Mesothelial cell of epicardium (in vitro differentiated cells): ENCODE results near the gene AFAP1L2. TPM values are rescaled to one million over a fixed set of nuclear protein-coding genes. Genes with fewer than 3 reads are reported as not detected.

Experiments
- DNase-seq, 2 experiments: peaks; one replicate each; pipeline ENCODE4 v3.0.0; 2021; ENCODE audit warnings: low spot score in 2 of 2; ENCODE audit not compliant: unreplicated experiment in 2 of 2
- H3K27ac Mint-ChIP-seq: 2 replicates; pipeline ENCODE4 v1.8.0; 2021; ENCODE audit warnings: mixed read lengths
- H3K27me3 Mint-ChIP-seq: 2 replicates; pipeline ENCODE4 v1.8.0; 2021; ENCODE audit warnings: low read depth, mixed read lengths
- H3K36me3 Mint-ChIP-seq: 2 replicates; pipeline ENCODE4 v1.8.0; 2021; ENCODE audit warnings: mixed read lengths
- H3K4me1 Mint-ChIP-seq: 2 replicates; pipeline ENCODE4 v1.8.0; 2021; ENCODE audit warnings: mixed read lengths
- H3K4me3 Mint-ChIP-seq: 2 replicates; pipeline ENCODE4 v1.8.0; 2021; ENCODE audit warnings: mild to moderate bottlenecking, moderate library complexity, mixed read lengths
- H3K9me3 Mint-ChIP-seq: 2 replicates; pipeline ENCODE4 v1.8.0; 2021; ENCODE audit warnings: mixed read lengths
- total RNA-seq: library from RNA; stranded (reverse); gene quantifications from 3 replicates; pipeline ENCODE4 v1.2.1, GENCODE V29; 2021
- TF ChIP-seq, protein P1 (sequence below): fragments of 200-600 bp; sonication (generic); IDR thresholded peaks from one replicate; pipeline ENCODE4 v1.5.0; 2021; ENCODE audit warnings: antibody characterized with exemption; ENCODE audit not compliant: unreplicated experiment

AFAP1L2 gene
- total RNA-seq, 1 donor from 2014 or later, result 5.7 TPM

DNA sequence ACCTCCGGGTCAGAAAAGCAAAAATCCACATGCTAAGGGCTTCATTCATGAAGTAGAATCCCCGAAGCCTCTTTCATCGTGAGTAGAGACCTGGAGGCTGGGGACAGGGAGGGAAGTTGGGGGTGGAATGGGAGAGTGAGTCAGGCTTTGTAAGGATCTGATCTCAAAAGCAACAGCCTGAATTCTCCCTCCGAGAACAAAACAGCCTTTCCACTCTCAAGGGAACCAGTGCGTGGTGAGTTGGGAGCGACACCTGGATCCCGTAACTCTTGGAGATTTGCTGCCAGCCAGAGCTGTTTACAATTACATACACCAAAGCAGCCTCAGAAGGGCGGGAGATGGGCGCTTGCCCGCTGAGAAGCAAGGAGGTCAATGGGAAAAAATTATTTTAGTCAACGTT lies 10.8 kb downstream of the AFAP1L2 start:
- TF ChIP-seq, protein P1, sequence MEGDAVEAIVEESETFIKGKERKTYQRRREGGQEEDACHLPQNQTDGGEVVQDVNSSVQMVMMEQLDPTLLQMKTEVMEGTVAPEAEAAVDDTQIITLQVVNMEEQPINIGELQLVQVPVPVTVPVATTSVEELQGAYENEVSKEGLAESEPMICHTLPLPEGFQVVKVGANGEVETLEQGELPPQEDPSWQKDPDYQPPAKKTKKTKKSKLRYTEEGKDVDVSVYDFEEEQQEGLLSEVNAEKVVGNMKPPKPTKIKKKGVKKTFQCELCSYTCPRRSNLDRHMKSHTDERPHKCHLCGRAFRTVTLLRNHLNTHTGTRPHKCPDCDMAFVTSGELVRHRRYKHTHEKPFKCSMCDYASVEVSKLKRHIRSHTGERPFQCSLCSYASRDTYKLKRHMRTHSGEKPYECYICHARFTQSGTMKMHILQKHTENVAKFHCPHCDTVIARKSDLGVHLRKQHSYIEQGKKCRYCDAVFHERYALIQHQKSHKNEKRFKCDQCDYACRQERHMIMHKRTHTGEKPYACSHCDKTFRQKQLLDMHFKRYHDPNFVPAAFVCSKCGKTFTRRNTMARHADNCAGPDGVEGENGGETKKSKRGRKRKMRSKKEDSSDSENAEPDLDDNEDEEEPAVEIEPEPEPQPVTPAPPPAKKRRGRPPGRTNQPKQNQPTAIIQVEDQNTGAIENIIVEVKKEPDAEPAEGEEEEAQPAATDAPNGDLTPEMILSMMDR, result no peak
- Mint-ChIP-seq H3K9me3 (no peaks in the 10 kb centered on the region), H3K4me3 (no peak overlapping the region), H3K4me1 (peaks cover 18% of the 10 kb centered on the region), H3K36me3 (no peaks in the 10 kb centered on the region), H3K27me3 (peaks cover 2% of the 10 kb centered on the region), H3K27ac (no peak overlapping the region)
- DNase-seq, result no peak

DNA sequence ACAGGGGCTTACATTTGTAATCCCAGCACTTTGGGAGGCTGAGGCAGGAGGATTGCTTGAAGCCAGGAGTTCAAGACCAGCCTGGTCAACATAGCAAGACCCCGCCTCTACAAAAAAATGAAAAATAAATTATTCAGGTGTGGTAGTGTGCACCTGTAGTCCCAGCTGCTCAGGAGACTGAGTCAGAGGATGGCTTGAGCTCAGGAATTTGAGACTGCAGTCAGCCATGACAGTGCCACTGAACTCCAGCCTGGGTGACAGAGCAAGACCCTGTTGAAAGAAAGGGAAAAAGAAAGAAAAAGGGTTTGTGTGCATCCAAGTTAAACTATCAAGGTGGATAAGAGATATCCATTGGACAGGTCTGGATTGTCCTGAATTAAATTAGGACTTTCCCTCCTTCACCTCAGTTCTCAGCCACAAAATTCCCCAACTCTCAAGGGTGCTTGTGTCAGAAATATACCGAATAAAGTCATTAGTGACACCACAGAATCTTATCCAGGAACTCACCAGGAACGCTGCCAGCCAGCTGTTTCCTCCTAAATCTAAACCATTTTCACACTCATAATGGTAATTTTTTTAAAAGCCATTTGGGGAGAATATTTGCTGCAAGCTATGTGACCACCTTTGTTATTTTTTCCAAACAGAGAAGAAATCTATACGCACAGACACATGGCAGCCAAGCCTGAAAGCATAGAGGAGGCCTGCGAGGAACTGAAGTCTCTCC lies 12.0 kb downstream of the AFAP1L2 start:
- no peaks in the 10 kb centered on the region for H3K9me3 Mint-ChIP-seq
- DNase-seq, result no peak
- H3K36me3 Mint-ChIP-seq, result no peaks in the 10 kb centered on the region
- H3K27ac Mint-ChIP-seq, result no peak overlapping the region
- peaks cover 7% of the 10 kb centered on the region for H3K4me1 Mint-ChIP-seq
- peaks cover 2% of the 10 kb centered on the region for H3K27me3 Mint-ChIP-seq
- H3K4me3 Mint-ChIP-seq, result no peak overlapping the region
- TF ChIP-seq, protein P1, result no peak

DNA sequence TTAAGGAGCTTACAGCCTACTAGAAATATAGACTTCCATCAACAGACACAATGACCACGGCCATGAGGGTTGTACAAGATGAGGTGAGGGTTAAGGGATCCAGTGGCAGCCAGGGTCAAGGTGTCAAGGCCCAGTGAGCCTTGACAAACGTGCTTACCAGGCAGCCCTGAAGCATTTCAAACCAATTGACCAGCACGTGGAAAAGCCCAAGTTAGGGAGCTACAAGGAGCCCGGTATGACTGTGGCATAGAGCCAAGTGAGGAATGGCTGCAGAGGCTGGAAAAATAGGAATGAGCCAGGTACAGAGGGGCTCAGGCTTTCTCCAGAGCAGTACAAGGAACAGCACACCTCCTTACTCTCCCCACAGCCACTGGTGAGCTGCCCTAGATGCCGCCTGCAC lies 12.7 kb downstream of the AFAP1L2 start:
- Mint-ChIP-seq H3K27me3 (peaks cover 2% of the 10 kb centered on the region), H3K9me3 (no peaks in the 10 kb centered on the region), H3K4me3 (no peak overlapping the region), H3K27ac (no peak overlapping the region), H3K4me1 (peaks cover 5% of the 10 kb centered on the region), H3K36me3 (no peaks in the 10 kb centered on the region)
- DNase-seq, result no peak
- TF ChIP-seq, protein P1, result no peak

DNA sequence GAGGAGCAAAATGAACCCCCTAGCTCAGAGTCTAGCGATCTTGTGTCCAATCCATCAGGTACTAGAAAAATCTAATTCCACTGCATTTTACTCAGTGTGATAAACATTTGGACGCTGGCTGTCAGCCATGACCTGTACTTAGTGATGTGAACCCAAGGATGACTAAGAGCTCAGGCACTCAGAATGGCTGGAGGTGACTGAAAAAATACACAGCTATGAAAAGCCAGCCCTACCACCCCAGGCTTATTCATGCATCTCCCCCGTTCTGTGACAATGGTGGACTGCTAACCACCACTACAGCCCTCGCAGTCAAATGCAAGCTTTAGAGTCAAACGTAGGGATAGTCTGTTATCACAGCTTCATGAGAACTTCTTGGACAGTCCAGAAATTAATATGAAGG lies 14.9 kb downstream of the AFAP1L2 start:
- DNase-seq, result no peak

DNA sequence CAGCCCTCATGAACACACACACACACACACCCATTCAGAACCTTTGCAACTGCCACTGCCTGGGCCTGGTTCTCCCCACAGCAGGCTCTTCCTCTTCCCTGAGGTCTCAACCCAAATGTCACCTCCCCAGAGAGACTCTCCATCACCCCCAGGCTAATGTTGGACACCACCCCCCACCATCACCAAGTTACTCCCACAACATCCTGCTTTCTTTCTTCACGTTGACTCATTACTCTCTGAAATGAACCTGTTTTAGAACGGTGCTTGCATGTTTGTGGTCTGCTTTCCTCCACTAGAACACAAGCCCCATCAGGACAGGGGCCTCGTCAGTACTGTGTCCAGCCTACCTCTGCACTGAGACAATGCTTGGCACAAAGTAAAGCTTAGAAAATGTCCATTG lies 16.0 kb downstream of the AFAP1L2 start:
- Mint-ChIP-seq H3K27me3 (no peaks in the 10 kb centered on the region), H3K4me3 (no peak overlapping the region), H3K9me3 (no peaks in the 10 kb centered on the region), H3K36me3 (no peaks in the 10 kb centered on the region), H3K27ac (no peak overlapping the region), H3K4me1 (peaks cover 5% of the 10 kb centered on the region)
- TF ChIP-seq, protein P1, result no peak
- no peak for DNase-seq

More for the DNA sequence above, 14.9 kb downstream of the AFAP1L2 start:
- H3K4me3 Mint-ChIP-seq, result no peak overlapping the region
- TF ChIP-seq, protein P1, result no peak
- H3K9me3 Mint-ChIP-seq, result no peaks in the 10 kb centered on the region
- H3K27ac Mint-ChIP-seq, result no peak overlapping the region
- no peaks in the 10 kb centered on the region for H3K36me3 Mint-ChIP-seq
- H3K27me3 Mint-ChIP-seq, result no peaks in the 10 kb centered on the region
- H3K4me1 Mint-ChIP-seq, result peaks cover 5% of the 10 kb centered on the region
